GM19468 (cell line): ENCODE results near the gene PROK1.

Experiments used
- ATAC-seq: cut with Tn5 transposase; IDR thresholded peaks from one replicate; pipeline ENCODE4 v1.9.1; 2021; ENCODE audit warnings: mild to moderate bottlenecking, moderate library complexity, moderate number of reproducible peaks; ENCODE audit not compliant: unreplicated experiment; ENCODE audit errors: extremely low read depth

Gene PROK1

GRCh38 chr1:110485725-110486124 lies 34.8 kb downstream of the PROK1 start:
- ATAC-seq: no peak

- no peak for ATAC-seq
Measured at GRCh38 chr1:110487726-110488125, 36.8 kb downstream of the PROK1 start.

GRCh38 chr1:110488161-110488560 lies 37.2 kb downstream of the PROK1 start:
- no peak for ATAC-seq

- no peak for ATAC-seq
Measured at GRCh38 chr1:110488867-110489266, 37.9 kb downstream of the PROK1 start.

- no peak for ATAC-seq
Measured at GRCh38 chr1:110489406-110489805, 38.5 kb downstream of the PROK1 start.

GRCh38 chr1:110489973-110490542 lies 39.1 kb downstream of the PROK1 start:
- no peak for ATAC-seq

GRCh38 chr1:110490791-110491451 lies 40.0 kb downstream of the PROK1 start:
- no peak for ATAC-seq

- ATAC-seq: no peak
Measured at GRCh38 chr1:110492573-110492972, 41.6 kb downstream of the PROK1 start.

GRCh38 chr1:110493059-110493699 lies 42.2 kb downstream of the PROK1 start:
- ATAC-seq: no peak

- ATAC-seq: no peak
Measured at GRCh38 chr1:110494036-110494435, 43.1 kb downstream of the PROK1 start.

- no peak for ATAC-seq
Measured at GRCh38 chr1:110494522-110495406, 43.8 kb downstream of the PROK1 start.

- ATAC-seq: no peak
Measured at GRCh38 chr1:110495926-110496600, 45.1 kb downstream of the PROK1 start.

GRCh38 chr1:110498270-110498669 lies 47.3 kb downstream of the PROK1 start:
- no peak for ATAC-seq

GRCh38 chr1:110501488-110502132 lies 50.7 kb downstream of the PROK1 start:
- ATAC-seq: no peak

- ATAC-seq: no peak
Measured at GRCh38 chr1:110502402-110503151, 51.6 kb downstream of the PROK1 start.

GRCh38 chr1:110503471-110503870 lies 52.5 kb downstream of the PROK1 start:
- ATAC-seq: no peak

- no peak for ATAC-seq
Measured at GRCh38 chr1:110504226-110504625, 53.3 kb downstream of the PROK1 start.

- no peak for ATAC-seq
Measured at GRCh38 chr1:110505596-110505995, 54.6 kb downstream of the PROK1 start.

- ATAC-seq: no peak
Measured at GRCh38 chr1:110506541-110506940, 55.6 kb downstream of the PROK1 start.
